ENCODE results near the gene BASP1.
"Not testable (repeated sequence)": the region's sequence is repeated elsewhere in the genome, so short reads cannot be mapped to it uniquely, and the experiment has no call there.

Gene BASP1

DNA sequence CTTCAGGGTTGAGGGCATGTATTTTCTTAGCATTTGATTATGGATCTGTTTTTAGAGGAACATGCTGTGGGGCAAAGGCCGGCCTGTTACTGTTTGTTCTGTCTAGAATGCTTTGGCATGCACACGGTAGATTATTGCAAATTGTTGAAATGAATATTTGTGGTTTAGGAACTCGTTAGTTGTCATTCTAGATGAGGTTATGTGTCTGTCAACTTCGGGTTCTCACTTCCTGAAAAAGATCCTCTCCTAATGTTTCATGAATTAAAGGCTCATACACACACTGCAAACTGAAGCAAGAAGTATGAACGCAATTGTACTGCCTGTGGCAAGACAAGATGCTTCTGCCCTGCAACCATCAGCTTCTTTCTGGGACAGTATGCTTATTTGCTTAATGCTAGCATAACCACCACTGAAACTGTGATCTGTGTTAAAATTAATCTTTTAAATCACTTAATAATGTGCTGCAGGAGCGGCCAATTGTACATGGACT lies 99.6 kb downstream of the BASP1 start:
- TF ChIP-seq, protein P1, sequence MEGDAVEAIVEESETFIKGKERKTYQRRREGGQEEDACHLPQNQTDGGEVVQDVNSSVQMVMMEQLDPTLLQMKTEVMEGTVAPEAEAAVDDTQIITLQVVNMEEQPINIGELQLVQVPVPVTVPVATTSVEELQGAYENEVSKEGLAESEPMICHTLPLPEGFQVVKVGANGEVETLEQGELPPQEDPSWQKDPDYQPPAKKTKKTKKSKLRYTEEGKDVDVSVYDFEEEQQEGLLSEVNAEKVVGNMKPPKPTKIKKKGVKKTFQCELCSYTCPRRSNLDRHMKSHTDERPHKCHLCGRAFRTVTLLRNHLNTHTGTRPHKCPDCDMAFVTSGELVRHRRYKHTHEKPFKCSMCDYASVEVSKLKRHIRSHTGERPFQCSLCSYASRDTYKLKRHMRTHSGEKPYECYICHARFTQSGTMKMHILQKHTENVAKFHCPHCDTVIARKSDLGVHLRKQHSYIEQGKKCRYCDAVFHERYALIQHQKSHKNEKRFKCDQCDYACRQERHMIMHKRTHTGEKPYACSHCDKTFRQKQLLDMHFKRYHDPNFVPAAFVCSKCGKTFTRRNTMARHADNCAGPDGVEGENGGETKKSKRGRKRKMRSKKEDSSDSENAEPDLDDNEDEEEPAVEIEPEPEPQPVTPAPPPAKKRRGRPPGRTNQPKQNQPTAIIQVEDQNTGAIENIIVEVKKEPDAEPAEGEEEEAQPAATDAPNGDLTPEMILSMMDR (IDR thresholded peaks at IDR 0.05; ENCODE audit: control insufficient read depth, insufficient read depth, low read depth, low read length, missing control alignments) = no peak
- H3K4me3 ChIP-seq (ENCODE audit: control insufficient read depth, low read depth, low read length) = no peak overlapping the region
- peak; percentile 18 for DNase-seq (ENCODE audit: low read depth)

DNA sequence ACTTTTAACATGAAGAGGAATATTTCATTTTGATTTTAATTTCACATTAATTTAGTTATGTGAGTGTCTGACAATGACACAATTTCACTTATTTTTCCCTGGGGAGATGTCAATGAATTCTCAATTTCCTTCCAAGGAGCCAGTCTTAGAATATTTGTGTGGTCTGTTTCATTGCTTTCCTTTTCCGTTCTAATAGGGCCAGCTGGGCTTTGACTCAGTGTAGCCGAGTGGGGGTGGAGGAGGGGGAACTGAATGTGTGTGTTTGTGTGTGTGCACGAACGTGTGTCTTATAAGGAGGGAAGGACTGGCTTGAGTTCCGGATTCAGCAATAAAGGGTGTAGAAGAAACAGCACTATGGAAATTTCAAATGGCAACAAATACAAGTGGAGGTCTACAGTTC lies 100.0 kb downstream of the BASP1 start:
- TF ChIP-seq, protein P1 (IDR thresholded peaks at IDR 0.05; ENCODE audit: control insufficient read depth, insufficient read depth, low read depth, low read length, missing control alignments) = no peak
- no peak for DNase-seq (ENCODE audit: low read depth)
- H3K4me3 ChIP-seq (ENCODE audit: control insufficient read depth, low read depth, low read length) = no peak overlapping the region

DNA sequence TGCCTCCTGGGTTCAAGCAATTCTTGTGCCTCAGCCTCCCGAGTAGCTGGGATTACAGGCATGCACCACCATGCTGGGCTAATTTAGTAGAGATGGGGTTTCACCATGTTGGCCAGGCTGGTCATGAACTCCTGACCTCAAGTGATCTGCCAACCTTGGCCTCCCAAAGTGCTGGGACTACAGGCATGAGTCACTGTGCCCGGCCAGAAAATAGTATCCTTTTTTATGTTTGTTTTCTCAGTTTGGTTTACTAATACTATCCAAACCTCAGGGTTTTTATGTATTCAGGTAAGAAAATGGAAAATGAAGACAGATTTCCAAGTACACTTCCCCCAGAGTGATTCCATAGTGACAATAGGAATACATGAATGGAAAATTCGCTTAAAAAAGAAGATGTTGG lies 101.7 kb downstream of the BASP1 start:
- DNase-seq (ENCODE audit: low read depth); H3K4me3 ChIP-seq (ENCODE audit: control insufficient read depth, low read depth, low read length): not testable (repeated sequence)

DNA sequence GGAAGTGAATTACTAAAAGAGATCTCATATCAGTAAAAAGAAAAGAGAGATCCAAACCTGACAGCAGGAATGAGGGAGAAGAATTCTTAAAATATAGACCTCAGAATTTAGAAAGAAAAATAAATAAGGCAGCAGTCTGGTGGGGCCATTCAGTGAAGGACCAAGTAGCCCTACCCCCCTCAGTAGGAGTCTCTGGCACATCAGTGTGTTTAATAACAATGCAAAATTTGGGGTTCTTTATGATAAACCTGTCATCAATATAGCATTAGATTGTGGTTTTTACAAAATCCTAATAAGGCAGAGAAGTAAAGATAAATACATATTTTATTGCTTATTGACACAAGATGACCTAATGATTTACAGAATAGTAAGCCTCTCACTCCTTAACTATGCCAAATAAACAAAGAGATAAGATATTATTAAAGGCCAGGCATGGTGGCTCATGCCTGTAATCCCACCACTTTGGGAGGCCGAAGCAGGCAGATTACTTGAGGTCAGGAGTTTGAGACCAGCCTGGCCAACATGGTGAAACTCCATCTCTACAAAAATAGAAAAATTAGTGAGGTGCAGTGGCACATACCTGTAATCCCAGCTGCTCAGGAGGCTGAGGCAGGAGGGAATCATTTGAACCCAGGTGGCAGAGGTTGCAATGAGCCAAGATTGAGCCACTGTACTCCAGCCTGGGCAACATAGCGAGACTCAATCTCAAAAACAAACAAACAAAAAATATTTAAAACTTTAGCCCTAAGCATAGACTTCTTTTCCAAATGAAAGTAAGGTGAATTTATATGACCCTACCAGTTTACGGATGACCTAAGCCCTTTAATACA lies 108.6 kb downstream of the BASP1 start:
- no peak for DNase-seq (ENCODE audit: low read depth)
- TF ChIP-seq, protein P1 (IDR thresholded peaks at IDR 0.05; ENCODE audit: control insufficient read depth, insufficient read depth, low read depth, low read length, missing control alignments) = no peak
- no peak overlapping the region for H3K4me3 ChIP-seq (ENCODE audit: control insufficient read depth, low read depth, low read length)

Measured in AG09309 (cell line).